GM12864 (cell line): ENCODE data around the gene ZNF117.

Source experiments
- DNase-seq: peaks from one replicate; pipeline ENCODE4 v3.0.0-alpha.2; 2011; ENCODE audit warnings: low read depth
- H3K4me3 ChIP-seq: 2 replicates; pipeline ENCODE4 v1.5.1; 2011; ENCODE audit warnings: mild to moderate bottlenecking, low read depth, low read length, control low read depth
- TF ChIP-seq, protein P1 (sequence below): IDR thresholded peaks from 2 replicates; pipeline ENCODE4 v1.5.1; 2011; ENCODE audit warnings: low read depth, mild to moderate bottlenecking, moderate library complexity, low read length, control low read depth, inconsistent platforms; ENCODE audit errors: missing control alignments

Gene ZNF117

DNA sequence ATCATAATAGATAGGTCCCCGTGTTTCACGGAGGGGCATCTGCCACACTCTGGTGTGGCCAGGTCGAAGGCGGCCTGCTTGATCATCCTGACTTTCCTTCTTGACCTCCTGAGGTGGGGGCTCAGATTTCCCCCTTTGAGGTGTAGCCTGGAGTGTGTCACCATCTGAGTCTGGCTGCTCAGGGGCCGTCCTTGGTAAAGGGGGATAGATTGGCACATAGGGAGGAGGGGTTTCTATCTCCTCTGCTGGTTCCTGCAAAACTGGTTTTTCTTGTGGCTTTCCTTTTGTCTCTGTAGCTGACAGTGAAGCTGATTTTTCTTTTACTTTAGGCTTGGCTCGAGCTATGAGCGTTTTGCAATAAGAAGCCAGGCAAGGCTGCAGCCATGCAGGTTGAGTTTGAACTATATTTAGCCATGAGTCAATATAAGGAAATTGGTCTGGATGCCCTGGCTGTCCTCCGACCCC is 7.1 kb upstream of the ZNF117 start:
- TF ChIP-seq, protein P1, sequence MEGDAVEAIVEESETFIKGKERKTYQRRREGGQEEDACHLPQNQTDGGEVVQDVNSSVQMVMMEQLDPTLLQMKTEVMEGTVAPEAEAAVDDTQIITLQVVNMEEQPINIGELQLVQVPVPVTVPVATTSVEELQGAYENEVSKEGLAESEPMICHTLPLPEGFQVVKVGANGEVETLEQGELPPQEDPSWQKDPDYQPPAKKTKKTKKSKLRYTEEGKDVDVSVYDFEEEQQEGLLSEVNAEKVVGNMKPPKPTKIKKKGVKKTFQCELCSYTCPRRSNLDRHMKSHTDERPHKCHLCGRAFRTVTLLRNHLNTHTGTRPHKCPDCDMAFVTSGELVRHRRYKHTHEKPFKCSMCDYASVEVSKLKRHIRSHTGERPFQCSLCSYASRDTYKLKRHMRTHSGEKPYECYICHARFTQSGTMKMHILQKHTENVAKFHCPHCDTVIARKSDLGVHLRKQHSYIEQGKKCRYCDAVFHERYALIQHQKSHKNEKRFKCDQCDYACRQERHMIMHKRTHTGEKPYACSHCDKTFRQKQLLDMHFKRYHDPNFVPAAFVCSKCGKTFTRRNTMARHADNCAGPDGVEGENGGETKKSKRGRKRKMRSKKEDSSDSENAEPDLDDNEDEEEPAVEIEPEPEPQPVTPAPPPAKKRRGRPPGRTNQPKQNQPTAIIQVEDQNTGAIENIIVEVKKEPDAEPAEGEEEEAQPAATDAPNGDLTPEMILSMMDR = no peak
- no peak overlapping the region for H3K4me3 ChIP-seq
- no peak for DNase-seq

DNA sequence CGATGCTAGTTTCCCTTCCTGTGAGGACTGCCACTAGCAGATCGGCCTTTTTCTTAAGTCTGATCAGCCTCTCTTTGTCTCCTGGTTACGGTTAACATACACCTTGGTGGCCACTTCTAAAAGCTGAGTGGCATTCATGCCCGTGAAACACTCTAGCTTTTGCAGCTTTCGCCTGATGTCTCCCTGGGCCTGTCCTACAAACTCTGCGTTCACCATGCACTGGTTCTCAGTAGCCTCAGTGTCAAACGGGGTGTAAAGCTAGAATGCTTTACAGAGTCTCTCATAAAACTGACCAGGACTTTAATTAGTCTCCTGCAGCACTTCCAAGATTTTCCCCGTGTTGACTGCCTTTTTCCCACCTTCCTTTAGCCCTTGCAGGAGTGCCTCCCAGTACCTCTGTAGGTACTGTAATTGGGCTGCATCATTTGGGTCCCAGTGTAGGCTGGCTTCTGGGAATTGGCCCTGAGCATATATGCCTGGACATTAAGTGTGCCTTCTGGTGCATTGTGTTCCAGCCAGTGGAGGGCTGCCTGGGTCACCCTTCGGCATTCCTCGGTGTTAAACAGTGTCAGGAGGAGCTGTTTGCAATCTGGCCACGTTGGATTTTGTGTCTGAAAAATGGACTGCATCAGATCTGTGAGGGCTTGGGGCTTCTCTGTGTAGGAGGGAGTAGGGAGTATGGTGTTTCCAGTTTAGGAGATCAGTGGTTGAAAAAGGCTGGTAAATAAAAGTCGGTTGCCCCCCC is 6.5 kb upstream of the ZNF117 start:
- no peak overlapping the region for H3K4me3 ChIP-seq
- no peak for DNase-seq
- TF ChIP-seq, protein P1 = no peak

- TF ChIP-seq, protein P1 = no peak
- no peak overlapping the region for H3K4me3 ChIP-seq
- DNase-seq = no peak
Measured at GRCh38 chr7:64996305-64996704, 5.5 kb upstream of the ZNF117 start.

- TF ChIP-seq, protein P1 = no peak
- DNase-seq = no peak
- no peak overlapping the region for H3K4me3 ChIP-seq
Measured at GRCh38 chr7:64993901-64994300, 3.1 kb upstream of the ZNF117 start.

GRCh38 chr7:64992971-64993370 is 2.1 kb upstream of the ZNF117 start:
- DNase-seq = no peak
- no peak overlapping the region for H3K4me3 ChIP-seq
- TF ChIP-seq, protein P1 = no peak

GRCh38 chr7:64990216-64990615 is 620 bp downstream of the ZNF117 start:
- DNase-seq = no peak
- TF ChIP-seq, protein P1 = no peak
- no peak overlapping the region for H3K4me3 ChIP-seq
